ENCODE results near the gene FRS3. TPM values are rescaled to one million over a fixed set of nuclear protein-coding genes. Genes with fewer than 3 reads are reported as not detected.

The FRS3 gene, protein sequence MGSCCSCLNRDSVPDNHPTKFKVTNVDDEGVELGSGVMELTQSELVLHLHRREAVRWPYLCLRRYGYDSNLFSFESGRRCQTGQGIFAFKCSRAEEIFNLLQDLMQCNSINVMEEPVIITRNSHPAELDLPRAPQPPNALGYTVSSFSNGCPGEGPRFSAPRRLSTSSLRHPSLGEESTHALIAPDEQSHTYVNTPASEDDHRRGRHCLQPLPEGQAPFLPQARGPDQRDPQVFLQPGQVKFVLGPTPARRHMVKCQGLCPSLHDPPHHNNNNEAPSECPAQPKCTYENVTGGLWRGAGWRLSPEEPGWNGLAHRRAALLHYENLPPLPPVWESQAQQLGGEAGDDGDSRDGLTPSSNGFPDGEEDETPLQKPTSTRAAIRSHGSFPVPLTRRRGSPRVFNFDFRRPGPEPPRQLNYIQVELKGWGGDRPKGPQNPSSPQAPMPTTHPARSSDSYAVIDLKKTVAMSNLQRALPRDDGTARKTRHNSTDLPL
- 1 to 10 TPM; 4.8 to 5.6 TPM for total RNA-seq

GRCh38 chr6:41779788-41780550, at the start of gene FRS3:
Gene FRS3, minus strand, starts transcription at chr6:41779900. Its CDS starts 2,913 bp downstream, at chr6:41776987.
- ChIA-PET CTCF (no interaction called here), POLR2A (no interaction called here)
- peaks cover 18% of the 10 kb centered on the region for H3K4me1 Mint-ChIP-seq
- peak within 1 kb of the TSS; percentile 75 for H3K27ac Mint-ChIP-seq
- peaks cover 7% of the 10 kb centered on the region for H3K27me3 Mint-ChIP-seq
- H3K36me3 Mint-ChIP-seq (ENCODE audit: low read depth): peaks cover 3% of the 10 kb centered on the region
- DNase-seq: peak; percentile 100
- H3K4me3 Mint-ChIP-seq: peak within 1 kb of the TSS; percentile 85
- peak; percentile 98 for ATAC-seq
- intact Hi-C loops (cut with DNase I, micrococcal nuclease): loop anchor here (1.0 to 10.0 kb wide), 18 partner anchors 7 to 1275 kb away; partner anchors contain the start of genes MRPS10 (in 2 of the 2), BICRAL (in 1 of the 2), CUL7 (in 1 of the 2) and KLC4 (in 1 of the 2)
- H3K9me3 Mint-ChIP-seq (ENCODE audit: low read depth): no peaks in the 10 kb centered on the region

GRCh38 chr6:41826343-41827022, 46.8 kb upstream of the FRS3 start:
- H3K4me1 Mint-ChIP-seq: no peaks in the 10 kb centered on the region
- ATAC-seq: no peak
- no peaks in the 10 kb centered on the region for H3K27me3 Mint-ChIP-seq
- H3K9me3 Mint-ChIP-seq (ENCODE audit: low read depth): no peaks in the 10 kb centered on the region
- intact Hi-C loops (cut with DNase I, micrococcal nuclease): no loop called here
- no peak overlapping the region for H3K4me3 Mint-ChIP-seq
- ChIA-PET POLR2A (no interaction called here), CTCF (no interaction called here)
- no peaks in the 10 kb centered on the region for H3K36me3 Mint-ChIP-seq (ENCODE audit: low read depth)
- H3K27ac Mint-ChIP-seq: no peak overlapping the region
- no peak for DNase-seq

DNA sequence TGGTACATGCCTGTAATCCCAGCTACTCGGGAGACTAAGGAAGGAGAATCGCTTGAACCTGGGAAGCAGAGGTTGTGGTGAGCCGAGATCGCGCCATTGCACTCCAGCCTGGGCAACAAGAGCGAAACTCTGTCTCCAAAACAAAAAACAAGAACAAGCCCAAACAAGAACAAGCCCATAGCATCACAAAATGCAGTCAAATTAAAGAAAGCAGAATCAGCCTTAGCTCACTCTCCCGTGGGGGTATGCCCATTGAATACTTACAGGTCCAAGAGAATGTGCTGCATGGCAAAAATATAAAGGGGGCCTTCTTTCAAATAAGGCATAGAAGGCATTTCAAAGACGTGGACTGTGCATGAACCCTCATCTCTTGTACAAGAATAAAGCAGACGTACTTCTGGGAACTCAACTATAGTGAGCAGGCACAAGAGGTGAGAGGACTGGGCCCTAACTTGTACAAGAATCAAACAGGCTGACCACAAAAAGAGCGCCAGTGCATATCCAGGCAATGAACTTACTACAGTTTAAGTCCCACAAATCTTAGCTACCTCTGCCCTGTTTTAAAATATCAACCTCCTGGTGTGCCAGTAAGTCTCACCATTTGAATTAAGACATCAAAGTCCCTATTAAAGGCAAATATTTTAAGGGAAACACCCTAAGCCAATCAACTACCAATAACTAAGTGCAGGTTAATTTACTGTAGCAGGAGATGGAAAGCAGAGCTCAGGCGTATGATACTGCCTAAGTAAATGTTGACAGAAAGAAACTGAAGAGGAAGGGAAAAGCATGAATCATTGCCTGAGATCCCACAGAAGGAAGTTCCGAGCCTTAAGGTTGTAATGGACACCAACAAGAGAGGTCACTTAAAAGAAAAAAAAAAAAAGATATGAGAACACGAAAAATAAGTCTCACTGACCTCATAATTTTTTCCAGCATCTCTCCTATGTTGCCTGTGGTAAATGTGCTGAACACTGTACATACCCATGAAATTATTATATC, 45.2 kb upstream of the FRS3 start:
- Mint-ChIP-seq H3K27me3 (no peaks in the 10 kb centered on the region), H3K4me3 (no peak overlapping the region), H3K4me1 (no peaks in the 10 kb centered on the region), H3K9me3 (ENCODE audit: low read depth) (no peaks in the 10 kb centered on the region), H3K36me3 (ENCODE audit: low read depth) (no peaks in the 10 kb centered on the region), H3K27ac (no peak overlapping the region)
- CTCF ChIA-PET: interaction anchor here (0.7 to 1.7 kb wide), 3 partner anchors 10 to 96 kb away, joined by 3 to 5 read pairs (median 3); partner anchors contain the start of gene MED20
- ATAC-seq (no peak), DNase-seq (no peak)
- intact Hi-C loops (cut with DNase I, micrococcal nuclease): no loop called here
- POLR2A ChIA-PET: interaction anchor here (0.6 to 0.7 kb wide), 3 partner anchors 12 to 1184 kb away, joined by 3 to 4 read pairs (median 4); no protein-coding TSS in a partner anchor

GRCh38 chr6:41823178-41823577, 43.5 kb upstream of the FRS3 start:
- DNase-seq (no peak), ATAC-seq (no peak)
- Mint-ChIP-seq H3K4me3 (no peak overlapping the region), H3K27me3 (no peaks in the 10 kb centered on the region), H3K4me1 (no peaks in the 10 kb centered on the region), H3K27ac (no peak overlapping the region), H3K9me3 (ENCODE audit: low read depth) (no peaks in the 10 kb centered on the region), H3K36me3 (ENCODE audit: low read depth) (no peaks in the 10 kb centered on the region)
- CTCF ChIA-PET: no interaction called here
- intact Hi-C loops (cut with DNase I, micrococcal nuclease): no loop called here
- POLR2A ChIA-PET: no interaction called here

DNA sequence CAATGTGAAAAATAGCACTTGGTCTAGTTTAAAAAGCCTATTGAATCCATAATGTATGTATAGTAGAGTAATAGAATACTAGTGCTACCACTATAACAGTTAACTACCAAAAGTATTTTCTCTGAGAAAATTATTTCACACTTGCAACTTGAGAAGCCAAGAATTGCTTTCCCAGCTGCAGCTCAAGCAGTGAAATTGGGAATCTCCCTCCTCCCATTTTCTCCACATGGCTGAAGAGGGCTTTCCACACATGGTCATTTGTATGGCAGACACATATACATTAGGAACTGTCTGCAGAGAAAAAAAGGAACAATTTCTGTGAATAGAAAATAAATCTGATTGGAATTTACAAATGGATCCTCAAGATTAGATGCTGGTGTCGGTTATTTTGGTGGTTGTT, 42.3 kb upstream of the FRS3 start:
- no peaks in the 10 kb centered on the region for H3K9me3 Mint-ChIP-seq (ENCODE audit: low read depth)
- no peak overlapping the region for H3K4me3 Mint-ChIP-seq
- DNase-seq: no peak
- intact Hi-C loops (cut with DNase I, micrococcal nuclease): no loop called here
- H3K27me3 Mint-ChIP-seq: no peaks in the 10 kb centered on the region
- no peak overlapping the region for H3K27ac Mint-ChIP-seq
- H3K36me3 Mint-ChIP-seq (ENCODE audit: low read depth): no peaks in the 10 kb centered on the region
- no peak for ATAC-seq
- ChIA-PET POLR2A (no interaction called here), CTCF (interaction anchor here (1.3 kb wide), 1 partner anchor 35 kb away, joined by 3 read pairs; the partner anchor contains the start of gene TOMM6)
- no peaks in the 10 kb centered on the region for H3K4me1 Mint-ChIP-seq

DNA sequence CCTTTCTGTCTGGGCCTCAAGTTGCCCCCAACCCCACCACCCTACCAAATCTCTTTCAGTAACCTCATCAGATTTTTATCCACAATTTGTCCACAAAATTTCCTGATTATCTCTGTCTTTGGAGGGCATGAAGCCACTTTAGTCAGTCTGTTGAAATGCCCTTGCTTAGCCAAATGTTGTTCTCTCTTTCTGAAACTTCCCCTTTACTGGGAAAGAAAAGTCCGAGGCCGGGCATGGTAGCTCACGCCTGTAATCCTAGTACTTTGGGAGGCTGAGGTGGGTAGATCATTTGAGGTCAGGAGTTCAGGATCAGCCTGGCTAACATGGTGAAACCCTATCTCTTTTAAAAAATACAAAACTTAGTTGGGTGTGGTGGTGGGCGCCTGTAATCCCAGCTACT, 41.6 kb upstream of the FRS3 start:
- H3K27ac Mint-ChIP-seq: no peak overlapping the region
- ATAC-seq (no peak), DNase-seq (no peak)
- peaks cover under 1% of the 10 kb centered on the region for H3K4me1 Mint-ChIP-seq
- H3K36me3 Mint-ChIP-seq (ENCODE audit: low read depth): no peaks in the 10 kb centered on the region
- intact Hi-C loops (cut with DNase I, micrococcal nuclease): no loop called here
- no peaks in the 10 kb centered on the region for H3K9me3 Mint-ChIP-seq (ENCODE audit: low read depth)
- POLR2A ChIA-PET: no interaction called here
- H3K27me3 Mint-ChIP-seq: no peaks in the 10 kb centered on the region
- CTCF ChIA-PET: interaction anchor here (0.9 to 1.3 kb wide), 2 partner anchors 10 to 34 kb away, joined by 3 read pairs; partner anchors contain the start of gene TOMM6
- no peak overlapping the region for H3K4me3 Mint-ChIP-seq

- intact Hi-C loops (cut with DNase I, micrococcal nuclease): no loop called here
- H3K36me3 Mint-ChIP-seq (ENCODE audit: low read depth): no peaks in the 10 kb centered on the region
- CTCF ChIA-PET: no interaction called here
Measured at GRCh38 chr6:41818271-41819054, 38.8 kb upstream of the FRS3 start.

DNA sequence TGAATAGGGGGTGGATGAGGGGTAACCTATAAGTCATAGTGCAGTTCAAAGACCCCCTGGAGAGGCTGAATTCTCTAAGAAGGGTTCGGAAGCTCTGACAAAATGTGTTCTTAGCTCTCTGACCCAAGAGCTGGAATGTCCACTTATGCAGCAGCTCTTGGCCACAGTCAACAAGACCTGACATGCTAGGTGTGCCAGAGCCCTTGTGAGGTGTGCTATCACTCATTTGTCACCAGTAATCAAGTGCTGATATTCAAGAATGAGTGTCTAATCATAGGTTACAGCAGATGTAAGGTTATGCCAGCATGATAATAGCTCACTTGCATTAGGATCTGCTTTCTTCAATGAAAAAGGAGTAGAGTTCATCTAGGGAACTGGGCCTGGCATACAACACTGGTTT, 35.9 kb upstream of the FRS3 start:
- ATAC-seq: no peak

More at GRCh38 chr6:41818271-41819054, 38.8 kb upstream of the FRS3 start:
- no peak overlapping the region for H3K27ac Mint-ChIP-seq
- H3K4me3 Mint-ChIP-seq: no peak overlapping the region
- peaks cover 3% of the 10 kb centered on the region for H3K4me1 Mint-ChIP-seq
- POLR2A ChIA-PET: no interaction called here
- H3K9me3 Mint-ChIP-seq (ENCODE audit: low read depth): no peaks in the 10 kb centered on the region
- H3K27me3 Mint-ChIP-seq: no peaks in the 10 kb centered on the region
- DNase-seq (no peak), ATAC-seq (no peak)

DNA sequence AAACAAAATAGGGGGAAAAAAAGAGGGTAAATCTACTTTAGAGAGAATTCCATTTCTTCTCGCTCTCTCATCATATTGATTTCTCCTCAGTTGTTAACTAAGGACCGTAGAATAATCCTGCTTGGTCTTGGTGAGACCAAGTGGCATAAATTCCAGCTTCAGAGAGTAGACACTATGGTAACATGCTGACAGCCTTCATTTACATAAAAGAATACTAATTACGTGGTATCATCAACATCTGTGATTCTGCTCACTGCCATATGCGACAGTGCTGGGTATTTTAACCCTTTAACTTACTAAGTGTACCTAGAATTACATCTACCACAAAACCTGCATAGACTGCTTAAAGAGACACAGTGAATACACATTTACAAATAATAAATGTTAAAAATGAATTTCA, 34.9 kb upstream of the FRS3 start:
- ChIA-PET POLR2A (no interaction called here), CTCF (interaction anchor here (1.5 kb wide), 1 partner anchor 10 kb away, joined by 5 read pairs; no protein-coding TSS in a partner anchor)
- no peak overlapping the region for H3K27ac Mint-ChIP-seq
- H3K9me3 Mint-ChIP-seq (ENCODE audit: low read depth): no peaks in the 10 kb centered on the region
- no peaks in the 10 kb centered on the region for H3K27me3 Mint-ChIP-seq
- intact Hi-C loops (cut with DNase I, micrococcal nuclease): no loop called here
- H3K4me1 Mint-ChIP-seq: peaks cover 3% of the 10 kb centered on the region
- DNase-seq (no peak), ATAC-seq (no peak)
- no peaks in the 10 kb centered on the region for H3K36me3 Mint-ChIP-seq (ENCODE audit: low read depth)
- H3K4me3 Mint-ChIP-seq: no peak overlapping the region

More for the DNA sequence above, 35.9 kb upstream of the FRS3 start:
- intact Hi-C loops (cut with DNase I, micrococcal nuclease): no loop called here
- no peak overlapping the region for H3K4me3 Mint-ChIP-seq
- ChIA-PET POLR2A (no interaction called here), CTCF (interaction anchor here (1.1 kb wide), 1 partner anchor 18 kb away, joined by 3 read pairs; no protein-coding TSS in a partner anchor)
- DNase-seq: no peak
- no peak overlapping the region for H3K27ac Mint-ChIP-seq
- no peaks in the 10 kb centered on the region for H3K36me3 Mint-ChIP-seq (ENCODE audit: low read depth)
- H3K4me1 Mint-ChIP-seq: peaks cover 3% of the 10 kb centered on the region
- H3K9me3 Mint-ChIP-seq (ENCODE audit: low read depth): no peaks in the 10 kb centered on the region
- H3K27me3 Mint-ChIP-seq: no peaks in the 10 kb centered on the region

DNA sequence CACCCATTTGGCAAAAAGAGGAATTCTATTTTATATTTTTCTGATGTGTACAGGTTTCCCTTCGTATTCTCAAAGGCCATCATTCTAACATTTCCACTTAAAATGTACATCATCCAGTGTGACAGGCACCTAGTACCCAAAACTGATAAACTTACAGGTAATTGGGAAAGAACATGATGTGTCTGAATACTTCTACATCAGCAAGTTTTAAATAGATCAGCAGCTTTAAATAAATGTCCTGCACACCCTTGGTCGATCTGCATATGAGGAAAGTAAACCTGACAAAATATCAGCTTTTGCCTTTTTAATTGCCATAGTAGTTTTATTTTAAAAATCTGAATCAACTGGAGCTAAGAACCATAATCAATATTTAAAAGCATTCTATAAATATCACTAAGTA, 34.3 kb upstream of the FRS3 start:
- ChIA-PET CTCF (interaction anchor here (1.5 kb wide), 1 partner anchor 10 kb away, joined by 5 read pairs; no protein-coding TSS in a partner anchor), POLR2A (interaction anchor here (0.5 kb wide), 1 partner anchor 300 kb away, joined by 3 read pairs; no protein-coding TSS in a partner anchor)
- DNase-seq (no peak), ATAC-seq (no peak)
- H3K27ac Mint-ChIP-seq: no peak overlapping the region
- intact Hi-C loops (cut with DNase I, micrococcal nuclease): no loop called here
- peaks cover 3% of the 10 kb centered on the region for H3K4me1 Mint-ChIP-seq
- H3K9me3 Mint-ChIP-seq (ENCODE audit: low read depth): no peaks in the 10 kb centered on the region
- H3K4me3 Mint-ChIP-seq: no peak overlapping the region
- H3K36me3 Mint-ChIP-seq (ENCODE audit: low read depth): no peaks in the 10 kb centered on the region
- no peaks in the 10 kb centered on the region for H3K27me3 Mint-ChIP-seq
